ENCODE results near the gene RCAN1. TPM values are rescaled to one million over a fixed set of nuclear protein-coding genes. Genes with fewer than 3 reads are reported as not detected.
A peak's percentile ranks its signal among the peaks of the same experiment; 100 is the strongest.

RCAN1 gene
- 24.9 and 35.9 TPM in 2 replicates for total RNA-seq

GRCh38 chr21:34614628-34615486, at the start of gene RCAN1:
Gene RCAN1, minus strand, starts transcription at chr21:34615113. Its CDS starts 102 bp downstream, at chr21:34615011.
- peak; percentile 84 to 95 for DNase-seq (ENCODE audit: low read depth in 2 of 2)

- no peak for DNase-seq (ENCODE audit: low read depth in 2 of 2)
Observed at GRCh38 chr21:34661848-34662247, 46.9 kb upstream of the RCAN1 start.

GRCh38 chr21:34653522-34653921, 38.6 kb upstream of the RCAN1 start:
- no peak for DNase-seq (ENCODE audit: low read depth in 2 of 2)

GRCh38 chr21:34651642-34652041, 36.7 kb upstream of the RCAN1 start:
- DNase-seq (ENCODE audit: low read depth in 2 of 2), result no peak

- DNase-seq (ENCODE audit: low read depth in 2 of 2), result no peak
Observed at GRCh38 chr21:34650861-34651431, 36.0 kb upstream of the RCAN1 start.

- DNase-seq (ENCODE audit: low read depth in 2 of 2), result no peak
Observed at GRCh38 chr21:34649400-34649799, 34.5 kb upstream of the RCAN1 start.

GRCh38 chr21:34648739-34649297, 33.9 kb upstream of the RCAN1 start:
- DNase-seq (ENCODE audit: low read depth in 2 of 2), result no peak

- DNase-seq (ENCODE audit: low read depth in 2 of 2), result no peak
Observed at GRCh38 chr21:34647555-34647954, 32.6 kb upstream of the RCAN1 start.

GRCh38 chr21:34644825-34645224, 29.9 kb upstream of the RCAN1 start:
- no peak for DNase-seq (ENCODE audit: low read depth in 2 of 2)

- DNase-seq (ENCODE audit: low read depth in 2 of 2), result no peak
Observed at GRCh38 chr21:34642211-34643075, 27.5 kb upstream of the RCAN1 start.

GRCh38 chr21:34640858-34641257, 25.9 kb upstream of the RCAN1 start:
- peak; percentile 10 to 45 for DNase-seq (ENCODE audit: low read depth in 2 of 2)

- no peak for DNase-seq (ENCODE audit: low read depth in 2 of 2)
Observed at GRCh38 chr21:34639882-34640788, 25.2 kb upstream of the RCAN1 start.

GRCh38 chr21:34639250-34639649, 24.3 kb upstream of the RCAN1 start:
- DNase-seq (ENCODE audit: low read depth in 2 of 2), result no peak

GRCh38 chr21:34636961-34637360, 22.0 kb upstream of the RCAN1 start:
- DNase-seq (ENCODE audit: low read depth in 2 of 2), result no peak

- no peak for DNase-seq (ENCODE audit: low read depth in 2 of 2)
Observed at GRCh38 chr21:34635307-34635706, 20.4 kb upstream of the RCAN1 start.

GRCh38 chr21:34632498-34632897, 17.6 kb upstream of the RCAN1 start:
- no peak for DNase-seq (ENCODE audit: low read depth in 2 of 2)

- DNase-seq (ENCODE audit: low read depth in 2 of 2), result peak; percentile 47 to 58
Observed at GRCh38 chr21:34630536-34631143, 15.7 kb upstream of the RCAN1 start.

- DNase-seq (ENCODE audit: low read depth in 2 of 2), result no peak
Observed at GRCh38 chr21:34626131-34626530, 11.2 kb upstream of the RCAN1 start.

GRCh38 chr21:34625030-34625593, 10.2 kb upstream of the RCAN1 start:
- no peak for DNase-seq (ENCODE audit: low read depth in 2 of 2)

GRCh38 chr21:34623516-34623915, 8.6 kb upstream of the RCAN1 start:
- DNase-seq (ENCODE audit: low read depth in 2 of 2), result no peak
